NCI-H1417 treated with DMSO at 0.1 percent for 48 hours (cell line): Measurements from ENCODE around the gene CUX1.
"Not testable (repeated sequence)": the region's sequence is repeated elsewhere in the genome, so short reads cannot be mapped to it uniquely, and the experiment has no call there.

Source experiments
- DNase-seq: peaks from one replicate; lab custom pipeline; 2025; lab: John Stamatoyannopoulos, UW

CUX1 gene

DNA sequence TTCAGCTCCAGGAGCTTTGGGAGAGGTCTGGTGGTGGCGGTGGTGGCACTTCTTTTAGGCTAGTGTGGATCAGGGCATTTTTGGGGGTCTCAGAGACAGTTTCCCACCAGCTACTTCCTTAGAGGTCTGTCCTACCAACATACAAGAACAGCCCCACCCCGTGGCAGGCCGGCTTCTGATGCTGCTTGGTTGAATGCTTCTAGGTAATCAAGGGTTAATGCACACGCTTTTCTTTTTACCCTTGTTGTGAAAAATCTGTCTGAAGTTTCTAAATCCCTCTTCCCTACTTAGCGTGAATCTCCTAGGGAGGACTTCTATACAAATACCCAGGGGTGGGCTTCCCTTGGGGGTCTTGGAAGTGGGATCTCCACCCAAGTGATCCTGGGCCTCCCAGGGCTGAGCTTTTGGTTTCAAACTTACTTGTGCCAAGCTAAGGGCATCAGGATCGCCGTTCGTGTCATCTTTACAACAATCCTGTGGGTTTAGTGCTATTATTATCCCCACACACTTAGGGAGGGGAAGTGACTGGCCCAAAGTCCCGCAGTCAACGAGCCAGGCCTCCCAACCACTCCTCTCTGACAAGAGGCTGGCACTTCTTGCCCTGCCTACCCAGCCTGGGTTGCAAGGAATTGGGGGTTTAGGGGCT lies 471.0 kb downstream of the CUX1 start:
- DNase-seq, result no peak

DNA sequence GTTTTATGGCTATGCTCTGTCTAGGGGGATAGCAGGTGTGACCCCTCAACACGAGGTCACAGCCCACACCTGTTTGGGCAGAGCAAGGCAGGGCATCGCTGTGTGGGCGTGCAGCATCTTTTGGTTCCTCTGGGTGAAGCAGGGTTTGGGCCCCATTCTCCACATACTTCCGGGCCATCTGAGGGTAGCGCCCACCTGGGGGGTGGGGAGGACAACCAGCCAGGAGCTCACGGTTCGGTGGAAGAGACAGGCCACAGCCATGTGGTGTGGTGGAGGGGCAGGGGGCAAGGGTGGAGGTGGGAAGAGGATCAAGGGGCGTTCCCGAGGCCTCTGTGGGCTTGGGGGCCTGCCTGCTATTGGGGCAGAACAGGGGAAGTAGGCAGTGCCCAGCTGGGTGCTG lies 471.6 kb downstream of the CUX1 start:
- no peak for DNase-seq

DNA sequence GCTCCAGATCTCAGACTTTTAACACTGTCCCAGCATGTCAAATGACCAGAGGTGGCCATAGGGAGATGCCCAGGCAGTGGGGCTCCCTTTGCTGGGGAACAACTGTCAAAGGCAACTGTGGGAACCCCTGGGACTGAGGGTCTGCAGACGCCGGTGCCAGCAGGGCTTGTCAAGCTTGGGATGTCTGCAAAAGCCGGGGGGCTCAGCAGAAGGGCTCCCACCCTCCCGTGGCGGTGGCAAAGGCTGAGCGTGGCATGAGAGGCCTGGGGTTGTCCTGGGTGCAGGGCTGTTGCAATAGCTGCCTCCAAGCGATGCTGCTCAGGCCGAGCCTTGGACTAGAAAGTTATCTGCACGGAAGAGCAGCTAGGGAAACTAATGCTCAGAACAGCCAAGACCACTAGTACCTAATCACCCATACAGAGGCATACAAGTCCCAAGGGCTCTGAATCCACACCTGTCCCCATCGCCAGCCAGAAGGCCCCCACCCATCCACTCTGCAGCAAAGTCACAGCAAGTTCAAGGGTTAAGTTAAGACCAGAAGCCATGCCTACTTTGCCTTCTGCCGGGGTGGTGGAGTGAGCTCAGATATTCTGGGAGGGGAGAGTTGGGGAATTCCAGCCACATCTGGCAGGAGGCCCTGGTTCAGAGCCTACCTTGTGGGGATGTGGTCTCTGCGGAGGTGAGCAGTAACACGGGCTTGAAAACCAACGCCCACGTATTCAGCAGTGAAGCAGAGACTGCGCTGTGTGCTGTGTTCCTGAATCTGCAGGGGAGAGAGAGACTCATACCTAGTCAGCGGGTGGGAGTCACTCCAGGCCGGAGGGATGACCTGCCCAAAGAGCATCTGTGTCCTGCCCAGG lies 473.9 kb downstream of the CUX1 start:
- DNase-seq, result no peak

DNA sequence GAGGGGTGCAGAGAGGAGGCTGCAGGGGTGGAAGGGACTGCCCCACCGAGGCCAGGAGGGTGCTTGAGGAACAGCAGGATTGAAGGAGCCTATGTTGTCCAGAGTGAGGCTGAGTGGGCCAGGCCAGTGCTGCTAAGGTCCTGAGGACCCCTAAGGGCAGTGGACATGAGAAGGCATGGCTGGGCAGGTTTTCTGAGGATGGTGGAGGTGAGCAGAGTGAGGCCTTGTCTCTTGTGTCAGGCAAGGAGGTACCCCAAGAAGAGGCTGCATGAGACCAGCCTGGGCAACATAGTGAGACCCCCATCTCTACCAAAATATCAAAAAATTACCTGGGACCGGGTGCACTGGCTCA lies 474.5 kb downstream of the CUX1 start:
- no peak for DNase-seq

DNA sequence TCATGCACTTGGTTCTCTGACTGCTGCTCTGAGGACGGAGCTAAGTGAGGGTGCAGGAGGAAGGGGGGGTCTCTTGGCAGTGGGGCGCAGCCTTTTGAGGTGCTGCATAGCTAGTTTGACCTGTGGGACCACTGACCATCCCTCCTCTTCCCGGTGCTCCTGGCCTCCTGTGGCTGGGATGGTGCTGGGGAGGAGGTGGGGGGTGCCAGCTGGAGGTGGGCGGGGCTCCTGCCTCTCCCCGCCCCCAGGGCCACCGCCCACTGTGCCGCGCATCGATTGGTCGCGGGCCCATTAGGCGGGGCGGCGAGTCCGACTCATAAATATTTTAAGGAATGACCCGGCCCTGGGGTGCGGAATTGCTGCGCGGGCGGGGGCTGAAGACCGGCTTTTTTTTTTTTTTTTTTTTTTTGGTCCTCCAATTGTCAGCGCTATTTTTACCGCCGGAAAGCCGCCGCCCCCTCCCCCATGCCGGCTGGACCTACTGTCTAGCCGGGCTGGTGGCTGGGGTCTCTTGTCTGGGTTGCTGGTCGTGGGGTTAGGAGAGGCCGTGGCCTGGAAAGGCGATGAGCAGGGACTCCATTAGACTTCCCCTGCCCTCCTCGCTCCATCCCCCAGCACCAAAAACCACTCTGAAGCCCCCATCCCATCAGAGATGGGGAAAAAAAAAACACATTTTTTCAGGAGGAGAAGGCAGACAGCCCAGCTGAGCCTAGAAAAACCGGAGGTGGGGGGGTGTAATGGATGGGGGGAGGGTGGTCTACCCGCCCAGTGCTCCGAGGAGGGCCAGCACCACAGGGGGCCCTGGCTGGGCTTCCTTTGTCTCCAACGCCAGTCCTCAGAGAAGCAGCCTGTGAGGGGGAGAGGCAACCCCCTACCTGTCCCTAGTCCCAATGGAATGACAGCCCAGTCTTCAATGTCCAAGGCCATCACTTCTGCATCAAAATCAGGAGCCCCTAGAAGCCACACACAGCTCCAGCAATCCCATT lies 475.7 kb downstream of the CUX1 start:
- no peak for DNase-seq

DNA sequence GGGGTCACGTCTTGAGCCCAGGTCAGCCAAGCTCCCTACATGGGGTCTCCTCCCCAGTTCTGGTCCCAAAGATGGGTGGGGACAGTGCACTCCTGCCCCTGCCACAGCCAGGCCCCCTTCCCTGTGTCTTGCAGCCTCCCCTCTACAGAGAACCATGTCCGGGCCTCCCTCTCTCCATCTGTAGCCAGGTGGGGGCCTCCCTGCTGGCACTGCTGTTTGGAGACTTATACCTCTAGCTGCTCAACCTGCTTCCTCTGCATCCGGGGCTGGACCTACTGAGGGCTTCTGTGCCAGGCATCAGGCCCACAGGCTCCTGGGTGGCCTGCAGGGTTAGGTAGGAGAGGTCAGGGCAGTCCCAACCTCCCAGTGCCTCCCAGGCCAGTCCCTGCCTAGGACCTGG lies 477.2 kb downstream of the CUX1 start:
- no peak for DNase-seq

DNA sequence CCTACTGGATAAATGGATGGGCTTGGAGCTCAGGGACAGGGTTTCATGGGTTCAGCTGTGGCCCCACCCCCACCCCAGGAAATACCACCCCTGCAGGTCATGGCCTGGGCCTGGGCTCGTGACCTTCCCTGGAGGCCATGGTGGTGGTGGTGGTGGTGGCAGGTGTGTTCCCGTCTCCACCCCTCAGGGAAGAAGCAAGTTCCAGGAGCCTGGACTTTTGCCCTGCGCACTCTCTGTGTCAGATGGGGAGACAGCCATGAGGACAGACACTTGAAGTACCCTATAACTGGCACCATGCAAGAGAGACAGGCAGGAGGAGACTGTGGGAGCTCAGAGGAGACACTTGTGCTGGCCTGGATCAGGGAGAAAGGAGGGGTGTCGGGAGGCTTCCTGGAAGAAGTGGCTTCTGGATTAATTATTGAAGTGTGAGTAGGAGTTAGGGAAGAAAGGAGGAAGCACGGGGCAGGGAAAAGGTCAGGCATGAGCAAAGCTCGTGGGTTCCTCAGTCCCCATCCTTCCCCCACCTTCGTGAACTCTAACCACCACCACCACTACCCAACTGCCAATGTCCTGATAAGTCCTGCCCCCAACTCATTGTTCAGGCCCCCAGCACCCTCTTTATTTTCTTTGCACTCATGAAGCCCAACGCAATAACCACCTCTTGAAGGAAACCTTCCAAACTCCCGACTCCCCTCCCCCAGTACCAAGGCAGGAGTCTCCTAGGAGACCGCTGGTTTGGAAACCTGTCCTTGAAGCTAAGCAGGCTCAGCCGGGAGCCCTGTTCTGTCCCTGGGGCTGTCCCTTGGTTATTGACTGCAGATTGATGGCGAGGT lies 478.1 kb downstream of the CUX1 start:
- no peak for DNase-seq

DNA sequence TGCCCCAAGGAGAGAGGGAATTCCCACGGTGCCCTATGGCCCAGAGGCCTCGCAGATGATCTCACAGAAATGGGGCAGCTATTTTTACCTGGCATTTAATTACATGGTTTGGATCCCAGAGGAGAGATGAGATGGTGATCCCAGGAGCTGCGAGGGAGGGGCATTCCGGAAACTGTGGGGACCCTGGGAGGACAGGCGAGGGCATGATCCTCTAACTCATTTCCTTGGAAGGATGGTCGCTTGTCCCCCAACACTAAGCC lies 478.7 kb downstream of the CUX1 start:
- DNase-seq, result no peak

DNA sequence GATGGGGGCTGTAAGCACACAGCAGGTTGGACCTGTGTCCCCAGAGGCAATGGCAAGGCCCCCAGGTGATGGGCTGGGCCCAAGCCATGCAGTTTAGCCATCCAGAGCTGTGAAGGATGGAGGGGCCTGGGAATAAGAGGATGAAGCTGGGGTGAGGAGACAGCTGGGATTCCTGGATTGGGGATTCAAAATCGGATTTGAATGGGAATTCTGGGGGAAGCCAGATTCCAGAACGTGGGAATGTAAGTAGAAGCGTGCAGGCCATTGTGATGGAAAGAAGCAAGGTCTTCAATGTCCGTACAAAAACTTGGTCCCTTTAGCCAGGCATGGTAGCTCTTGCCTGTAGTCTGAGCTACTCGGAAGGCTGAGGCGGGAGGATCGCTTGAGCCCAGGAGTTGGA lies 479.1 kb downstream of the CUX1 start:
- no peak for DNase-seq

DNA sequence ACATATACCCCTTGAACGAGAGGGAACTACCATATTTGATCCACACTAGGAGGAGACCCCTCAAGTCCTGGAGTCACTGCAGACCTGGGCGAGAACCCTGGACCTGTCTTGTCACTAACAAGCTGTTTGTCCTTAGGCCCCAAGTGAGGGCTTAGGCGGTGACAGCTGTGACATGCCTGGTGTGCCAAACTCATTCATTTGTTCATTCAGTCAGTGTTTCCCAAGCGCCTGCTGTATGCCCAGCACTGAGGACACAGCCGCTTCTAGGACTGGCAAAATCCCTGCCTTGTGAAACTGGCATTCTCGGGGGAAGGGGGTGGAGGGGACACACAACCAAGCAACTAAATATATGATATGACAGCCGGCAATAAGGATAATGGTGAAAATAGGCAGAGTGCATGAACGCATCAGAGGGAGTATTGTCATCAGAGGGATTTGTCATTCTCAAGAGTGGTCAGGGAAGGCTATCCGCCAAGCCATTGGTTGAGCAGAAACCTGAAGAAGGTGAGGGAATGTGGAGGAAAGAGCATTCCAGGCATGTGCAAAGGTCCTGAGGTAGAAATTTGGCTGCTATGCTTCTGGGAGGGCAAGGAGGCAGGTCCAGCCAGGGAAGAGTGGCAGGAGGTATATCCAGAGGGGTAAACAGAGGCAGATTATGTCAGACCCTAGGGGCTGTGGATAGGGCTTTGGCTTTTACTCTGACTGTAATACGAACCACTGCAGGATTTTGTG lies 480.2 kb downstream of the CUX1 start:
- no peak for DNase-seq

DNA sequence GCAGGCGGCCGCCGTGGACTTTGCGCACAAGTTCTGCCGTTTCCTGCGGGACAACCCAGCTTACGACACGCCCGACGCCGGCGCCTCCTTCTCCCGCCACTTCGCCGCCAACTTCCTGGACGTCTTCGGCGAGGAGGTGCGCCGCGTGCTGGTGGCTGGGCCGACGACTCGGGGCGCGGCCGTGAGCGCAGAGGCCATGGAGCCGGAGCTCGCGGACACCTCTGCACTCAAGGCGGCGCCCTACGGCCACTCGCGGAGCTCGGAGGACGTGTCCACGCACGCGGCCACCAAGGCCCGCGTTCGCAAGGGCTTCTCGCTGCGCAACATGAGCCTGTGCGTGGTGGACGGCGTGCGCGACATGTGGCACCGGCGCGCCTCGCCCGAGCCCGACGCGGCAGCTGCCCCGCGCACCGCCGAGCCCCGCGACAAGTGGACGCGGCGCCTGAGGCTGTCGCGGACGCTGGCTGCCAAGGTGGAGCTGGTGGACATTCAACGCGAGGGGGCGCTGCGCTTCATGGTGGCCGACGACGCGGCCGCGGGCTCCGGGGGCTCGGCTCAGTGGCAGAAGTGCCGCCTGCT lies 483.3 kb downstream of the CUX1 start:
- DNase-seq, result no peak

DNA sequence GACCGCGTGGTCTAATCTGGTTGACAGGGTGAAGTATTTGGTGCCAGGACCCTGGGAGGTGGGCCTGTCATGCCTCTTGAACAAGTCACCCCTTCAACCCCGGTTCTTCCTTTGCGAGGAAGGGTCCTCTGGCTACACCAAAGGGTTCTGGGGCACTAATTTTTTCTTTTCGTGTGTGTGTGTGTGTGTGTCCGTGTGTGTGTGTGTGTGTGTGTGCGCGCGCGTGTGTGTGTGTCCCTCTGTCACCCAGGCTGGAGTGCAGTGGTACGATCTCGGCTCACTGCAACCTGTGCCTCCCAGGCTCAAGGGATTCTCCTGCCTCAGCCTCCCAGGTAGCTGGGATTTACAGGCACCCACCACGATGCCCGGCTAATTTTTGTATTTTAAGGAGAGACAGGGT lies 483.9 kb downstream of the CUX1 start:
- DNase-seq, result not testable (repeated sequence)

DNA sequence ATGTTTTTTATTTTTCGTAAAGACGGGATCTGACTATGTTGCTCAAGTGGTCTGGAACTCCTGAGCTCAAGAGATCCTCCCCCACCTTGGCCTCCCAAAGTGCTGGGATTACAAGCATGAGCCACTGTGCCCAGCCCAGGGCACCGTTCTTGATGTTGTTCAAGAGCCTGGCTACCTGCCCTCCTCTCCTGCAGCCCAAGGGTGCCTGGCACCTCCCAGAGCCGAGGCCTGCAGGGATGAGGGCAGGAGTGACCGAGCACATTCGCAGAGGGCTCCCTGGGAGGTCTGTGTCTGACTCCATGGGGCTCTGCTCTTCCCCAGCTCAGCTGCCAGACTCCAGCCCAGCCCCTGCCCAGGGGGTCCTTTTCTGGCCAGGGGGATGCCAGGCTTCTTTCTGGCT lies 484.6 kb downstream of the CUX1 start:
- DNase-seq, result no peak

DNA sequence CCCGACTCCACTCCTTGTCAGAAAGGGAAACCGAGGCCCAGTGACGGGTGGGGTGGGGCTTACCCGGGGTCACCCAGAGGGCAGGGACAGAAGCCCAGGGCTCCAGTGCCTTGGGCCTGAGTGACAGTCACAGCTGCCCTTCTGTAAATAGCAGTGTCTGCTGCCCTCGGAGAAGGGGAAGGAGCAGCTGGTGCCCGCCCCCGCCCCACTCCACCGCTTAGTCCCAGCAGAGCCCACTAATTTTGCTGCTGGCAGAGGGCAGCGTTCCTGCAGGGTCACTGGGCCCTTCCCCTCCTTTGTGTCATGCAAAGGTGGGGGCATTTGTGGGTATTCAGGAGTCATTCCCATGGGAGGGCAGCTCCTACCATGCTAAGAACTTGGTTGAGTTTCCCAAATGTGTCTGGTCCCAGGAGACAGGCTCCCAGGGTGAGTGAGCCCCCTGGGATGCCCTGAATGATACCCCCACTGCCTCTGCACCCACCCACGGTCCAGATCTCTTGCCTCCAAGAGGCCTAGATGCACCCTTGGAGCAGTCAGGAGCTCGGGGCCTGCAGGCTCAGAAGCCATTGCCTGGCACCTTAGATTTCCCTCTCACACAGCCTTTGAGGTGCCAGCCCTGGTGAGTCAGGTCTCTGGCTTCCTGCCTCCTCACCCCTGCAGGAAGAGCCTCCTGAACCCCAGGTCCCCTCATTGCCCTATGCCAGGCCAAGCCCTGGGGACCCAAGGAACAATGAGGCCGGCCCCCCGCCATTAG lies 486.4 kb downstream of the CUX1 start:
- DNase-seq, result no peak

DNA sequence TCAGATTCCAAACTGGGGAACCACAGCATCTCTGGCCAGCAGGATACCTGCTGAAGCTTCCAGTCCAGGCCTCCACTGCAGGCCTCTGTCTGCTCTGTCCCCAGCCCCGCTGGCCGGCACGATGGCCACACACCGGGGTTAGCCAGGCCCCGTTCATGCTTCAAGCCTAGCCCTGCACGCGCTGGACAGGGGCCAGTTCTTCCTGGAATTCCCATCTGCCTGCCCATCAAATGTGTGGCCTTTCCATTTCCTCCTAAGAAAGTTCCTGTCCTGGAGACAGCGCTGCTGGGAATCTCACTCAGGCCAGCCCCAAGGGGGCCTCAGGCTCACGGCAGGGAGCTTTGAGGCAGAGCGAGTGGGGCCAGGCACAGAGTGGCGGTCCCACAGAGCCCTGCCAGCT lies 487.2 kb downstream of the CUX1 start:
- DNase-seq, result no peak

DNA sequence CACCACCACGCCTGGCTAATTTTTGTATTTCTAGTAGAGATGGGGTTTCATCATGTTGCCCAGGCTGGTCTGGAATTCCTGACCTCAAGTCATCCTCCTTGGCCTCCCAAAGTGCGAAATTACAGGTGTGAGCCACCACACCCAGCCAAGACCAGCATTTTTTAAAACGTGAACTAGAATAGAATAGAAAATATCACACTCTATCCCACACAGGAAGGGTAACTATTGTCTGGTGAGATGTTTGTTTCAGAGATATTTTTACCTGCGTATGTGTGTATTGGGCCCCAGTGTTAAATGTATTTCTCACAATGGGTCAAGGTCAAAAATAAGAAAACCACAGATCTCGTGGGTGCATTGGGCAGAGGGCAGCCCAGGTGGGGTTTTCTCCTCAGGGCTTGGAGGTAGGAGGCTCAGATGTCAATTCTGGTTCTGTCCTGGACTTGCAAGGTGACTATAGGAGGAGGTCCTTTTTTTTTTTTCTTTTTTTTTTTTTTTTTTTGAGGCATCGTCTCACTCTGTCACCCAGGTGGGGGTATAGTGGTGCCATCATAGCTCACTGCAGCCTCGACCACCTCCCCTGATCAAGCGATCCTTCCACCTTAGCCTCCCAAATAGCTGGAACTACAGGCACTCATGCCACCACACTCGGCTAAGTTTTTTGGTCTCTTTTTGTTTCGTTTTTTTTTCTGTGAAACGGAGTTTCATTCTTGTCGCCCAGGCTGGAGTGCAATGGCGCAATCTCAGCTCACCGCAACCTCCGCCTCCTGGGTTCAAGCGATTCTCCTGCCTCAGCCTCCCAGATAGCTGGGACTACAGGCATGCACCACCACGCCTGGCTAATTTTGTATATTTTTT lies 488.2 kb downstream of the CUX1 start:
- DNase-seq, result no peak

DNA sequence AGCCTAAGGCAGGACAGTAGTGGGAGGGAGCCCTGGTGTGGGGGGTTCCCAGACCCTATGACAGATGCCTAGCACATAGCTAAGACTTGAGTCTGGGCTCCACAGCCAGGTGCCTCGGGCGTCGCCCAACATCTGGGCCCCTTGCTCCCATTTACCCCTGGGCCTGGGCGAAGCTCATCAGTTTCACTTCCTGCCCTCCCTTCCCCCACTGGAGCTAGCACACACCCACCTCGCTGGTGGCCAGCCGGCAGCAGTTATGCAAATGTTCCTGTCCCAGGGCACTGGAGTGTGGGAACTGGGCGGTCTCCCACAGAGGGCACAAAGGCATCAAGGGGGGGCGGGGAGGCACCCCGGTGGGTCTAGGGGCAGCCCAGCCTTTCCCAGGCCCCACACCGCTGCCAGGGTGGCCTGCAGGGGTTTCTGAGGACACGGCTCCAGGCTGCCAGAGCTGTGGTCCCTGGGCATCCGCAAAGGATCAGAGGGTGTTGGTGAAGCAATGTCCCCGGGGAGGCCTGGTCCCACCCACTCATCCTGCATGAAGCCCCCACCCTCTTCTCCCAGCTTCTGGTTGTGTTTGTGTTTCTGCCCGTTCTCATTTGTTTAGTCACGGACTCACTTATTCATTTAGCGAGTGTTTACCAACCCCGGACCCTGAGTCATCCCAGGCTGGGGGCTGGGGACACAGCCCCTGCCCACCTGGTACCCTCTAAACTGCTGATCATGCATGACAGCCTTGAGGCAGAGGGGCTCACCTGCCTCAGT lies 489.7 kb downstream of the CUX1 start:
- DNase-seq, result no peak

DNA sequence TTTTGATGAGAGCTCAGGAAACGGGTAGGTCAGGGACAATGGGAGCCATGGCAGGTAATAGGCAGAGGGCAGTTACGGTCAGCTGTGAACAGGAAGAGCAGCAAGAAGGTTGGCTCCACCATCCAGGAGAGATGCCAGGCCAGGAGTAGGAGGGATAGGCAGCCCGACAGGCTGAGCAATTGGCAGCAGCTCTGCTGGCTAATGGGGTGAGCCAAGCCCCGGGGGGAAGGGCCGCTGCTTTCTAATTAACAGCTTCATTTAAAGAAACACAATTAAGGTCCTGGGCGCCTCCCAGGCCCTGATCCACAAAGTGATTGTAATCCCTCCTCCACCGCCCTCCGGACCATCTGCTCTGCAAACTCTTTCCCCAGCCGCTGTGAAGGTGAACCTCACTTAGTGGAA lies 493.0 kb downstream of the CUX1 start:
- no peak for DNase-seq

DNA sequence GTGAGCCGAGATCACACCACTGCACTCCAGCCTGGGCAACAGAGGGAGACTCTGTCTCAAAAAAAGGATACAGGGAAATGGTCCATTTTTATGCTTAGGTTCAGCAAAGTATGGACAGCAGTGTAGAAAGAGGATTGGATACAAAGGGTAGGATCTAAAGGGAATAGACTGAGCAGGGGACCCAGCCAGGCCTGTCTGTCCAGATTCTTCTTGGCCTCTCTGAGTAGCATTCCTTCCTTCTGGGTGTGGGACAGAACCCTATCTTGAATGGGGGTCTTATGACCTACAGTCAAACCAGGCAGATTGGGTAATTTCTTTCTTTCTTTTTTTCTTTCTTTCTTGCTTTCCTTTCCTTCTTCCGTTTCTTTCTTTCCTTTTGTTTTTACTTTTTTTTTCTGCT lies 494.9 kb downstream of the CUX1 start:
- DNase-seq, result no peak
